ENCODE measurements around the gene RAB3IL1. TPM values are rescaled to one million over a fixed set of nuclear protein-coding genes. Genes with fewer than 3 reads are reported as not detected.
A peak's percentile ranks its signal among the peaks of the same experiment; 100 is the strongest.

RAB3IL1 gene
- total RNA-seq, 2 donors from 2014 or later = 3.7 to 5.9 TPM

- Histone ChIP-seq H3K36me3 (no peaks in the 10 kb centered on the region), H3K4me3 (no peak overlapping the region), H3K9me3 (no peaks in the 10 kb centered on the region), H3K9ac (ENCODE audit: low read depth in 2 of 2, low read length in 2 of 2) (no peak overlapping the region), H3K27me3 (peaks cover 17% of the 10 kb centered on the region), H3K4me1 (no peaks in the 10 kb centered on the region), H3K27ac (no peak overlapping the region)
- intact Hi-C loops (cut with DNase I) = no loop called here
- TF ChIP-seq, protein P1, sequence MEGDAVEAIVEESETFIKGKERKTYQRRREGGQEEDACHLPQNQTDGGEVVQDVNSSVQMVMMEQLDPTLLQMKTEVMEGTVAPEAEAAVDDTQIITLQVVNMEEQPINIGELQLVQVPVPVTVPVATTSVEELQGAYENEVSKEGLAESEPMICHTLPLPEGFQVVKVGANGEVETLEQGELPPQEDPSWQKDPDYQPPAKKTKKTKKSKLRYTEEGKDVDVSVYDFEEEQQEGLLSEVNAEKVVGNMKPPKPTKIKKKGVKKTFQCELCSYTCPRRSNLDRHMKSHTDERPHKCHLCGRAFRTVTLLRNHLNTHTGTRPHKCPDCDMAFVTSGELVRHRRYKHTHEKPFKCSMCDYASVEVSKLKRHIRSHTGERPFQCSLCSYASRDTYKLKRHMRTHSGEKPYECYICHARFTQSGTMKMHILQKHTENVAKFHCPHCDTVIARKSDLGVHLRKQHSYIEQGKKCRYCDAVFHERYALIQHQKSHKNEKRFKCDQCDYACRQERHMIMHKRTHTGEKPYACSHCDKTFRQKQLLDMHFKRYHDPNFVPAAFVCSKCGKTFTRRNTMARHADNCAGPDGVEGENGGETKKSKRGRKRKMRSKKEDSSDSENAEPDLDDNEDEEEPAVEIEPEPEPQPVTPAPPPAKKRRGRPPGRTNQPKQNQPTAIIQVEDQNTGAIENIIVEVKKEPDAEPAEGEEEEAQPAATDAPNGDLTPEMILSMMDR (IDR thresholded peaks at IDR 0.05) = no peak
- peak; percentile 14 for DNase-seq
These were observed 2.7 kb downstream of the RAB3IL1 start for GRCh38 chr11:61914471-61915171.

- H3K9ac ChIP-seq (ENCODE audit: low read depth in 2 of 2, low read length in 2 of 2) = no peak overlapping the region
- no peak overlapping the region for H3K27ac ChIP-seq
These were observed 3.5 kb downstream of the RAB3IL1 start for GRCh38 chr11:61913699-61914395.

DNA sequence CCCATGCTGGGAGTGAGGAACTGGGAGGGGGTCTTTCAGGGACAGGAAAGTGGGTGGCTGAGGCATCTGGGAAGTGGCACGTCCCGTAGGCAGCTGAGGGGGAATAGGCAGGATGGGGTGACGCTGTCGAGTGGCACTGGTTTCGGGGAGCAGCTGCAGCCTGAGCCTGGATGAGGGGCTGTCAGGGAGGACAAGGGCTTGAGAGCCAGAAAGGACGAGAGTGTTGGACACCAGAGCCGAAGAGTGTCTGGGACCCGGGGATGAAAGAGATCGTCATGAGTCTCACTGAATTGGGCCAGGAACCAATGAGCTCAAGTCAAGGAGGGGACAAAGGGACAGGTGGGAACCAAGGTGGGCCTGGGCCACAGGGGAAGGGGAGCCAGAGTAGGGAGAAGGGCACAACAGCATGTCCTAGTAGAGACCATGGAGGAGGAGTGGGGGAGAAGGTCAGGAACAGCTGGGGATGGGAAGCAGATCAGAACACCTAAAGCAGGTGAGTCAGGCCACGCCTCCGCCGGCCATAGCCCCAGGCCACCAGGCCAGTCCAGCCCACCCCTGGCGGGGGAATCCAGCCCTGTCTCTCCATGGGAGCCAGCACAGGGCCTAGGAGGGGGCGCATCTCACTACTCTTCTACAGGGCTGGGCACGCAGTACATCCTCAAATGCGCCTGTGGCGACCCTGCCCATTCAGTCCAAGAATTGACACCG, 4.2 kb downstream of the RAB3IL1 start:
- Histone ChIP-seq H3K9ac (ENCODE audit: low read depth in 2 of 2, low read length in 2 of 2) (no peak overlapping the region), H3K4me1 (no peaks in the 10 kb centered on the region), H3K9me3 (no peaks in the 10 kb centered on the region), H3K4me3 (no peak overlapping the region), H3K27me3 (peaks cover 11% of the 10 kb centered on the region), H3K27ac (no peak overlapping the region), H3K36me3 (no peaks in the 10 kb centered on the region)
- peak; percentile 14 for DNase-seq
- TF ChIP-seq, protein P1 (IDR thresholded peaks at IDR 0.05) = no peak
- intact Hi-C loops (cut with DNase I) = no loop called here

More at GRCh38 chr11:61913699-61914395, 3.5 kb downstream of the RAB3IL1 start:
- peak; percentile 13 for DNase-seq
- Histone ChIP-seq H3K4me1 (no peaks in the 10 kb centered on the region), H3K27me3 (peaks cover 17% of the 10 kb centered on the region), H3K4me3 (no peak overlapping the region), H3K9me3 (no peaks in the 10 kb centered on the region), H3K36me3 (no peaks in the 10 kb centered on the region)
- intact Hi-C loops (cut with DNase I) = no loop called here
- TF ChIP-seq, protein P1 (IDR thresholded peaks at IDR 0.05) = no peak

DNA sequence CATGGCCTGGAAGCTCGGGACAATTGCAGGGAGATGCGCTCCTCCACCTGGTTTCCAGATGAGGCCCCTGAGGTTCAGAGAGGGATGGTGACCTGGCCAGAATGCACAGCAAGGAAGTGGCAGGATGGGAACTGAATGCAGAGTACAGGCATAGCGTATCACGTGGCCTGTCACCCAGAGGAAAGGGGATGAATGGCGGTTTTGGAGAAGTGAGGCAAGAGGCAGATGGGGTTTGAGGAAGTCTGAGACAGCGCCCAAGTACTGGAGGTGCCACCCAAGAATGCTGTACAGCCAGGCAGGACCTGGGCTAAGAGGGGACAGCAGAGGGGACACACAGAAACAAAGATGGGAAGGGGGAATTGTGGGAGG, 4.9 kb downstream of the RAB3IL1 start:
- DNase-seq = peak; percentile 33
- intact Hi-C loops (cut with DNase I) = no loop called here
- no peaks in the 10 kb centered on the region for H3K9me3 ChIP-seq
- peaks cover 5% of the 10 kb centered on the region for H3K27me3 ChIP-seq
- H3K9ac ChIP-seq (ENCODE audit: low read depth in 2 of 2, low read length in 2 of 2) = no peak overlapping the region
- H3K36me3 ChIP-seq = no peaks in the 10 kb centered on the region
- H3K4me1 ChIP-seq = no peaks in the 10 kb centered on the region
- no peak overlapping the region for H3K27ac ChIP-seq
- no peak overlapping the region for H3K4me3 ChIP-seq
- TF ChIP-seq, protein P1 (IDR thresholded peaks at IDR 0.05) = no peak

GRCh38 chr11:61911701-61912529, 5.5 kb downstream of the RAB3IL1 start:
- Histone ChIP-seq H3K27me3 (peaks cover under 1% of the 10 kb centered on the region), H3K4me3 (no peak overlapping the region), H3K9ac (ENCODE audit: low read depth in 2 of 2, low read length in 2 of 2) (no peak overlapping the region), H3K27ac (no peak overlapping the region), H3K4me1 (no peaks in the 10 kb centered on the region), H3K9me3 (no peaks in the 10 kb centered on the region), H3K36me3 (no peaks in the 10 kb centered on the region)
- peak; percentile 16 for DNase-seq
- TF ChIP-seq, protein P1 (IDR thresholded peaks at IDR 0.05) = no peak
- intact Hi-C loops (cut with DNase I) = no loop called here
